Left lung (tissue), 10 donors: ENCODE results near the gene RRAGB. TPM values are rescaled to one million over a fixed set of nuclear protein-coding genes. Genes with fewer than 3 reads are reported as not detected.
"Not testable (repeated sequence)": the region's sequence is repeated elsewhere in the genome, so short reads cannot be mapped to it uniquely, and the experiment has no call there.

Source experiments
- ATAC-seq: fragments of 200-7000 bp; cut with Tn5 transposase; one replicate; pipeline ENCODE4 v1.9.1; 2020; ENCODE audit warnings: moderate library complexity
- DNase-seq, 4 donors: peaks; one replicate each; pipeline ENCODE4 v3.0.0-alpha.2; 2013 to 2020
- H3K27ac ChIP-seq, 2 donors: fragments of 200-600 bp; sonication (generic) in 1 of 2; one replicate each; pipeline versions ENCODE4 v1.5.0 to v1.8.0; 2020 to 2021
- H3K27me3 ChIP-seq, 2 donors: fragments of 200-600 bp; sonication (generic) in 1 of 2; one replicate each; pipeline versions ENCODE4 v1.5.0 to v1.8.0; 2020 to 2021
- H3K36me3 ChIP-seq, 2 donors: fragments of 200-600 bp; sonication (generic) in 1 of 2; one replicate each; pipeline versions ENCODE4 v1.5.0 to v1.8.0; 2020 to 2021
- H3K4me1 ChIP-seq, 2 donors: fragments of 200-600 bp; one replicate each; pipeline ENCODE4 v1.8.0; 2021
- H3K4me3 ChIP-seq, 2 donors: fragments of 200-600 bp; sonication (generic) in 1 of 2; one replicate each; pipeline versions ENCODE4 v1.5.0 to v1.8.0; 2020 to 2021; ENCODE audit warnings: mild to moderate bottlenecking in 1 of 2
- H3K9me3 ChIP-seq, 2 donors: fragments of 200-600 bp; sonication (generic) in 1 of 2; one replicate each; pipeline versions ENCODE4 v1.5.0 to v1.8.0; 2020 to 2021
- intact Hi-C, 2 donors: fragments of 100-400 bp; cut with DNase I; formaldehyde crosslinking; loops; one replicate each; pipeline versions ENCODE4 v1.11.2 to v1.14.2; 2022
- polyA plus RNA-seq, 6 donors: library from polyadenylated mRNA; unstranded; fragments of 120-200 nt; gene quantifications; one replicate each; pipeline ENCODE4 v1.2.1, GENCODE V29; 2013; ENCODE audit not compliant: insufficient read length in 6 of 6
- total RNA-seq, 2 donors: library from RNA; stranded (reverse); fragmentation: NEBNext Ultra II Directional; extraction: Animal tissue kit (Norgen Biotek cat#: 25700); gene quantifications; one replicate each; pipeline ENCODE4 v1.2.1, GENCODE V29; 2021
- TF ChIP-seq, protein P1 (sequence below), 2 donors: fragments of 200-600 bp; sonication (generic) in 1 of 2; IDR thresholded peaks; one replicate each; pipeline versions ENCODE4 v1.5.0 to v1.8.0; 2021; ENCODE audit warnings: antibody characterized with exemption in 2 of 2
- donor health status: DM: no; HTN: yes; CAD: no.
- donor health status: DM: no; HTN: no; CAD: no.

The RRAGB gene
- total and polyA plus RNA-seq, 8 donors = 14.5 to 54.2 (median 39.6) TPM

- DNase-seq (no peak), ATAC-seq (no peak)
- Histone ChIP-seq H3K27ac (no peak overlapping the region), H3K27me3 (no peaks in the 10 kb centered on the region), H3K4me3 (no peak overlapping the region), H3K9me3 (no peaks in the 10 kb centered on the region), H3K36me3 (no peaks in the 10 kb centered on the region), H3K4me1 (no peaks in the 10 kb centered on the region)
- TF ChIP-seq, protein P1, sequence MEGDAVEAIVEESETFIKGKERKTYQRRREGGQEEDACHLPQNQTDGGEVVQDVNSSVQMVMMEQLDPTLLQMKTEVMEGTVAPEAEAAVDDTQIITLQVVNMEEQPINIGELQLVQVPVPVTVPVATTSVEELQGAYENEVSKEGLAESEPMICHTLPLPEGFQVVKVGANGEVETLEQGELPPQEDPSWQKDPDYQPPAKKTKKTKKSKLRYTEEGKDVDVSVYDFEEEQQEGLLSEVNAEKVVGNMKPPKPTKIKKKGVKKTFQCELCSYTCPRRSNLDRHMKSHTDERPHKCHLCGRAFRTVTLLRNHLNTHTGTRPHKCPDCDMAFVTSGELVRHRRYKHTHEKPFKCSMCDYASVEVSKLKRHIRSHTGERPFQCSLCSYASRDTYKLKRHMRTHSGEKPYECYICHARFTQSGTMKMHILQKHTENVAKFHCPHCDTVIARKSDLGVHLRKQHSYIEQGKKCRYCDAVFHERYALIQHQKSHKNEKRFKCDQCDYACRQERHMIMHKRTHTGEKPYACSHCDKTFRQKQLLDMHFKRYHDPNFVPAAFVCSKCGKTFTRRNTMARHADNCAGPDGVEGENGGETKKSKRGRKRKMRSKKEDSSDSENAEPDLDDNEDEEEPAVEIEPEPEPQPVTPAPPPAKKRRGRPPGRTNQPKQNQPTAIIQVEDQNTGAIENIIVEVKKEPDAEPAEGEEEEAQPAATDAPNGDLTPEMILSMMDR (IDR thresholded peaks at IDR 0.05) = no peak
- intact Hi-C loops = no loop called here
These were observed 20.2 kb upstream of the RRAGB start for GRCh38 chrX:55697381-55697780.

GRCh38 chrX:55702671-55703070 lies 14.9 kb upstream of the RRAGB start:
- Histone ChIP-seq H3K36me3 (no peaks in the 10 kb centered on the region), H3K27me3 (no peaks in the 10 kb centered on the region), H3K9me3 (no peaks in the 10 kb centered on the region), H3K4me3 (no peak overlapping the region), H3K27ac (no peak overlapping the region), H3K4me1 (no peaks in the 10 kb centered on the region)
- intact Hi-C loops = no loop called here
- DNase-seq (no peak), ATAC-seq (no peak)
- TF ChIP-seq, protein P1 (IDR thresholded peaks at IDR 0.05) = no peak

DNA sequence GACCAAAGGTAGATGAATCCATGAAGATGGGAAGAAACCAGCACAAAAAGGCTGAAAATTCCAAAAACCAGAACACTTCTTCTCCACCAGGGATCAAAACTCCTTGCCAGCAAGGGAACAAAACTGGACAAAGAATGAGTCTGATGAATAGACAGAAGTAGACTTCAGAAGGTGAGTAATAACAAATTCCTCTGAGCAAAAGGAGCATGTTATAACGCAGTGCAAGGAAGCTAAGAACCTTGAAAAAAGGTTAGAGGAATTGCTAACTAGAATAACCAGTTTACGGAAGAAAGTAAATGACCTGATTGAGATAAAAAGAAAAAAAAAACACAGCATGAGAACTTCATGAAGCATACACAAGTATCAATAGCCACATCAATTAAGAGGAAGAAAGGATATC lies 14.1 kb upstream of the RRAGB start:
- H3K27me3 ChIP-seq, H3K9me3 ChIP-seq, H3K27ac ChIP-seq, intact Hi-C loops, H3K4me1 ChIP-seq, H3K36me3 ChIP-seq, DNase-seq, H3K4me3 ChIP-seq, ATAC-seq: not testable (repeated sequence)

GRCh38 chrX:55705066-55705465 lies 12.5 kb upstream of the RRAGB start:
- DNase-seq, ATAC-seq, H3K27me3 ChIP-seq, H3K9me3 ChIP-seq, H3K4me3 ChIP-seq, H3K4me1 ChIP-seq, H3K36me3 ChIP-seq, H3K27ac ChIP-seq, intact Hi-C loops: not testable (repeated sequence)

GRCh38 chrX:55709735-55710134 lies 7.8 kb upstream of the RRAGB start:
- intact Hi-C loops = no loop called here
- ATAC-seq = no peak
- DNase-seq = no peak
- Histone ChIP-seq H3K9me3 (peaks cover 0 to 2% of the 10 kb centered on the region in 2 donors), H3K4me3 (no peak overlapping the region), H3K4me1 (no peaks in the 10 kb centered on the region), H3K27me3 (no peaks in the 10 kb centered on the region), H3K36me3 (no peaks in the 10 kb centered on the region), H3K27ac (no peak overlapping the region)
- TF ChIP-seq, protein P1 (IDR thresholded peaks at IDR 0.05) = no peak

DNA sequence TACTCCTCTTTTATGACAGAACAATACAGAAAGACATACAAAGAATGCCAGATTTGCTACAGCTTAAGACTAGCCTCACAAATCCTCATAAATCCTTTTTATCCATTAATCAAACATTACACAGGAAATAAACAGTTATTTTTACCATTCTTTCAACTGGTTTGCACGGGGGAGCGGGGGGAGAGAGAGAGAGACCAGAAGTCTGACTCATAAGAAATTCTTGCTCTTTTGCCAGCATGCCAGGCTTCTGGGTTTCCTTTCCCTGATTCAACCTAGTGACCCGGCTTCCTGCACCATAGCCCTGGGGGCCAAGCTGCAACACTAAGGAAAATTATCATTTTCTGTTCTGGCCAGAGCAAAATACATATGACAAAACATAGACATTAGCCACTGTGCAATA lies 6.8 kb upstream of the RRAGB start:
- Histone ChIP-seq H3K36me3 (no peaks in the 10 kb centered on the region), H3K4me1 (no peaks in the 10 kb centered on the region), H3K27me3 (no peaks in the 10 kb centered on the region), H3K4me3 (no peak overlapping the region), H3K27ac (no peak overlapping the region), H3K9me3 (peaks cover 0 to 2% of the 10 kb centered on the region in 2 donors)
- DNase-seq (no peak), ATAC-seq (no peak)
- intact Hi-C loops = no loop called here
- TF ChIP-seq, protein P1 (IDR thresholded peaks at IDR 0.05) = no peak
